GF-D8 (cell line): Measurements from ENCODE around the gene CNTRL.

Experiments used
- DNase-seq: peaks from one replicate; lab custom pipeline; 2025; lab: John Stamatoyannopoulos, UW

Gene CNTRL

GRCh38 chr9:121179930-121180681, 105.4 kb downstream of the CNTRL start:
- DNase-seq = no peak

- DNase-seq = no peak
Measured at GRCh38 chr9:121182101-121182836, 107.5 kb downstream of the CNTRL start.

DNA sequence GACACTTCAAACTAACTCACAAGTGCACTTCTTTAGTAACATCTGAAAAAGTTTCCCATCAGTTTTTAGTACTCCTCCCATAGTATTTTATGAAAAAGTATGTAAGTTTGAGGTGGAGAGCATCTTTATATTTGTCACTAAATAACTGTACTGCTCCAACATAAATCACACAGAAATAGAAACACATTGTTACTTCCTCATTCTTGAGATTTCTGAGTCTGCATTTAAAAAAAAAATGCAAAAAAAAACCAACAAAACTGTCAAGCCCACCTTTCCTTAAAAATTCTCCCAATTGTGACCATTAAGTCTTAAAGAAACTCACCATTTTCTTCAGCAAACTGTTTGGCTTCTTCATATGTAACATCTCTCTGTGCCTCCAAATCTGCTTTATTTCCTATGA, 108.2 kb downstream of the CNTRL start:
- no peak for DNase-seq

DNA sequence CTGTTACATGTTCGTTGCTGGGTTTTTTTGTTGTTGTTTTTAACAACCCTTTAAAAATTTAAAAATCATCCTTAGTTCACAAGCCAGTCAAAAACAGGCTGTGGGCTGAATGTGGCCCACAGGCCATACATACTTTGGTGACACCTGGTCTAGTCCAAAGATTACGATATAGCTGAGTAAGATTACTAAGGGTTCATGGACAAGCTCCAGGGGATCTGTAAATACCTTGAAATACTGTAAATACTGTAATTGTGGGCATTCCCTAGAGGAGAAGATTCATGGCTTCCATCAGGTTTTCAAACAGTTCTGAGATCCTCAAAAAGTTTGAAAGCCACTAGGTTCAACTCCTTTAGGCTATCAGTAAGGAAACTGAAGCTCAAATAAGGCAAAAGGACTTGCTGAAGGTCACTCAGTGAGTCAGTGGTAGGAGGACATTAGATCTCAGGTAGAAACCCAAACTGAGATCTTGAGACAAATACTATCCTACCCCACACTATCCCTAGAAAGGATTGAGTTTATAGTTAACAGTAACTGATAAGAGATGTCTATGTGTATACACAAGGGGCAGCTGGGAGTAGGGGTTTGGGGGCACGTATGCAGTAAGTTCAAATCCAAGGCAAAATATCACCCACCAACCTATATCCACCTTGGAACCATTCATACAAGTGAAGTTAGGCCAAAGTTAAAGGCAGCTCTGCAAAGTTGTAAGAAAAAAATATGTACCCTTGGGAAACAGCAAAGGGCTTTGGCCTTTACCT, 109.1 kb downstream of the CNTRL start:
- DNase-seq = no peak

GRCh38 chr9:121184463-121184862, 109.7 kb downstream of the CNTRL start:
- no peak for DNase-seq

GRCh38 chr9:121185178-121185745, 110.5 kb downstream of the CNTRL start:
- no peak for DNase-seq

DNA sequence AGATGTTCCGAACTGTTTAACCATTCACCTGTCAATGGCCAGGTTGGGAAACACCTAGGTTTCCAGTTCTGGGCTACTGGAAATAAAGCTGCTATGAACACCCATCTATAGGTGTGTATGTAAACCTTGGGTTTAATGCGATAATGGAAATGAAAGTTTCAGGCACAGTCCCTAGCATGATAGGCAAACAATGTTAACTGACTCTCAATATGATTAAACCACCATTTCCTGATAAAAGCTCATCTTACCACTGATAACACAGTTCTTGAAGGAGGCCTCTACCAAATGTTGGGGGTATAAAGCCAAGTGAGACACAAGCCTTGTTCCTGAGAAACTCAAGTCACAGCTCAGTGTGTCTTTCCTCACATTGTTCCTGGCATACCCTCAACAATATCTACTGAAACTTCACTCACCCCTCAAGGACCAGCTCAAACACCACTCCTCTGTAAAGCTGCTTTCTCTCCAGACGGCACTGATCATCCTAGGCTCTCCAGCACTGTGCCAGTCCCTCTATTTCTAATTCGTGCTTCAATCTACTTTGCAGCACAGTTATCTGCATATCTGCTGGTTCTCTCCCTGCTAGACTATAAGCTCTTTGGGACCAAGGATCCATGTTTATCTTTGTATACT, 111.1 kb downstream of the CNTRL start:
- DNase-seq = no peak

GRCh38 chr9:121187636-121188305, 113.0 kb downstream of the CNTRL start:
- DNase-seq = no peak

- DNase-seq = no peak
Measured at GRCh38 chr9:121189006-121189405, 114.3 kb downstream of the CNTRL start.

GRCh38 chr9:121189660-121190059, 114.9 kb downstream of the CNTRL start:
- DNase-seq = no peak

GRCh38 chr9:121191235-121191634, 116.5 kb downstream of the CNTRL start:
- no peak for DNase-seq

- no peak for DNase-seq
Measured at GRCh38 chr9:121192518-121192917, 117.8 kb downstream of the CNTRL start.

- DNase-seq = no peak
Measured at GRCh38 chr9:121192959-121193640, 118.3 kb downstream of the CNTRL start.

DNA sequence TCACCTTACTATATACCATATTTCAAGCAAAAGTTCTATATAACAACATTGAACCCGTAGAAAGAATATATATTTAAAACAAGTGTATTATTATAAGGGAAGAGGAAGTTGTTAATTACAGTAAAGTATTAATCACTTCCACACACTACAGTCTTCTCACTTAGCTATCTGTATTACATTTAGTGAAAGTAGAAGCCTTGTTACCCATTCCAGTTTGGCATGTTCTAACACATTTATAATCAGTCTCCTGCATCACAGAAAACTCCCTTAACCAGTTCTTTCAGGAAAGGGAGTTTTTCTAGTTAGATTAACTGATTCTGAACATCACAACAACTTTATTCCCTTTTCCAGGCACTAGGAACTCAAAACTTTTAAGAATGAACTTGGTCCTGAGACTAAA, 120.0 kb downstream of the CNTRL start:
- DNase-seq = no peak

- no peak for DNase-seq
Measured at GRCh38 chr9:121196389-121196788, 121.6 kb downstream of the CNTRL start.

DNA sequence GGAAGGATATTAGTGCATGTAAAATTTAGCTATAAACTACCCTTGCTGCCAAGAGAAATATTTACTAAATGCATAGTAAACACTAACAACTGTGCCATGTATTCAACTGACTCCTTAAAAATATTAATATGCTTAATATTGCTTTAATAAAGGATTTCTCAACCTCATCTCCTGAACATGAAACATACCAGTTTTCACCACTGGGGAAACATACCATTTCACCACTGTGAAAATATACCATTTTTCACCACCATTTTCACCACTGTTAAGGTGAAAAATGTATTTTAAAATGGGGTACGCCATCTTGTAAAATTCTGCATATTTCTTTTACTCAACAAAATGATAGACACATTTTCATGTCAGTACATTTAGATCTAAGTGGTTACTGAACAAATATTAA, 122.4 kb downstream of the CNTRL start:
- no peak for DNase-seq

GRCh38 chr9:121198512-121199042, 123.8 kb downstream of the CNTRL start:
- no peak for DNase-seq

DNA sequence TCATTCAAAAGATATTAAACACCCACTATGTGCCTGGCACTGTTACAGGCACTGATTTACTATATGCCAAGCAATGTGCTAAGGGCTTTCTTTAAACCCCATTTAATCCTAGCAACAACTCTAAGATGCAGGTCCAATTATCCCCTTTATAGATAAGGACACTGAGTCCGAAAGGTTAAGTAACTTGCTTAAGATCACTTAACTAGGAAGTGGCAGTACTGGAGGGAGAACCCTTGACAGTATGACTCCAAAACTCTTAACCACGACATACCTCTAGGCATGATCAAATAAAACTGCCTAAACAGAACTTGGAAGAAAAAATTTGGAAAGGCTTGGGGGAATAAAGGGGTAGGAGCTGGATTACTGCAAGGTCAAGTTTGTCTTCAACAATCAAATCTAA, 125.2 kb downstream of the CNTRL start:
- no peak for DNase-seq

DNA sequence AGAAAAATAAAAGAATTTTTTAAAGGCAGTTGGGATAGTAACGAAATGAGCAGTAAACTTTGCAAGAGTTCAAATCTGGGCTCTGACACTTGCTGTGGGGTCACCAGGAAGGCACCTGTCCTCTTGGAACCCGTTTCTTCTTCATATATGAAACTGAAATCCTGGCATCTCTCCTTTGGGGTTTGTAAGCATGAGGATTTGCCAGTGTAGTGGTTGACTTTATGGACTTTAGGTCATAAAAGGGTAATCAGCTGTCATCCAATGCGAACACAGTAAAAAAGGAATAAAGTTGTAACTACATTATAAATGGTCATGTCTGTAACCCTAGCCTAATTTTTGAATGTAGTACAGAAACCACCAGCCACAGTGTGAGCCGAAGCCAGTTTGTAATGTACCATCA, 125.6 kb downstream of the CNTRL start:
- DNase-seq = no peak

DNA sequence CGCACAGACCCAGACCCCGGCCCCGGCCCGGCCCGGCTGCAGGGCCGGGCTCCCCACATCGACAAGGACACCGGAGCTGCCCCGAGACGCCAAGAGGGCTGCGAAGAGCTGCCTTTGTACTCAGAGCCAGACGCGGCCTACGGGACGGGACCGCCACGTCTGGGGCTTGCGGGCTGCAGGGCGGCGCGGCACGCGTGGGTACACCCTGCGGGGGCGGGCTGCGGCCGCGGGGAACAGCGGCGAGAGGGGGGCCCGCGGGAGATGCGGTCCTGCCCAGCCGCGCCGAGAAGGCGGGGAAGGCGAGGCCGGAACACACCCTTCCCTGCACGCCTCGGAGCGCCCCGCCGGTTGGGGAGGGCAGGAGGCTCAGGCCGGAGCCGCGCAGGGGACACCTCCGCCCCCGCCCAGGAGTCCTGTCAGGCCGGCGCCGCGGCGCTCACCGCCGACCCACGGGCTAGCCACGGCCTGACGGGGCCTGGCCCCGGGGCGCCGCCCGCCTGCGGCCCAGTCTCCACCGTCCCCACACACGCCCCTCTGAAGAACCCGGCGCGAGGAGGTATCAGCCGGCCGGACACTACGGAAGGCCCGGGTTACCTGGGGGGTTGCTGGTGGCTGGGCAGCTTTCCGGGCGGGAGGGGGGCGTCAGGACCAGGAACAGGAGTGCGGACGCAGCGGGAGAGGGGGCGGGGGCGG, 126.4 kb downstream of the CNTRL start:
- DNase-seq = no peak
